Right renal pelvis (tissue), 4 donors: ENCODE measurements around the gene WIPI1. TPM values are rescaled to one million over a fixed set of nuclear protein-coding genes. Genes with fewer than 3 reads are reported as not detected.

Source experiments
- DNase-seq, 4 donors: peaks; one replicate each; pipeline ENCODE4 v3.0.0-alpha.2; 2013; ENCODE audit warnings: low read depth in 4 of 4, low spot score in 3 of 4, missing footprints in 1 of 4
- polyA plus RNA-seq, 4 donors: library from polyadenylated mRNA; unstranded; fragments of 120-200 nt; gene quantifications; one replicate each; pipeline ENCODE4 v1.2.1, GENCODE V29; 2013; ENCODE audit not compliant: insufficient read length in 4 of 4

The WIPI1 gene
- polyA plus RNA-seq, 4 donors, result 21.1 to 26.4 (median 23.1) TPM

DNA sequence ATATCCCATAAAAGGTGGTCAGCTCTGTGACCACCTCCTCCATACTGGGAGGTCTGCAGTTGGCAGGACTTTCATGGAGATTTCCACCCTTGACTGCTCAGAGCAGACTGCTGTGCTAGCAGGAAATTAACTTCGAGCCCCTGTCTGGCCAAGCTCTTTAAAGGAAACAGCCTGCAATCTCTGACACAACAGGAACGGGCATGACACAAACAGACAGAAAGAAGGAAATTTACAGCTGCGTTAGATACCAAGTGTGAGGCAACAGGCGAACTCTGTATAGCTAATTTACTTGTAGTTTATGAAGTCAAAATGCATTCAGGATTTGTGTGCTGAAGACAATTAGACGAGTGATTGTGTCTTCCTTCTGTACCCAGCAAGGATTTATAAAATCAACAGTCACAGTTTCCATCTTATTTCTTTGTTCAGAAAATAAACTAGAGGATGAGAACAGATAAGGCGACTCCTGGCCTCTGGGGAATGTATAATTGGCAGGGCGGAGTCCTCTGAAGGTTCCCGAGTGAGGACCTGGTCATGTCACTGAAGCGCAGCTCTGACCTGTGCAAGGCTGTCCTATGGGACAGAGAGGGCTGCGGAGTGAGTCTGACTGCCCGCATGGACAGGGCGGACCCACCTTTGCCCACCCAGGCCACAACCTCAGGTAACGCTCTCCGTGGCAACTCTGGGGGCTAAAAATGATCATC is 16.1 kb downstream of the WIPI1 start:
- no peak for DNase-seq

DNA sequence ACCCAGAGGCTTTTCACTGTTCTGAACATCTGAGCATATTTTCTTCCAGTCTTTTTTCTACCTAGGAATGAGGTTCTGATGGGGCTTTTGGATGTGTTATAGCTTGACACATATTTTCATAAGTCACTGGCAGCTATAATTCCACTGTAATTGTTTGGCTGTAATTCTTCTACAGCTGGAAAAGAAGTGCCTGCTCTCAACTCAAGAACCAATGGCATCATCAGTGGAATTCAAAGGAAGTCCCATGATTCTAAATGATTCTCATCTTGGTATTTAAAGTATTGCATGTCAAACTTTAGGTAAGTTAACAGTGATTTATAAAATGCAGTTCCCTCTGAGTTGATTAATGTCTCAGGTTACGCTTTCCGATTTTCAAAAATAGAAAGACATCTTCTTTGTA is 16.8 kb downstream of the WIPI1 start:
- no peak for DNase-seq

DNA sequence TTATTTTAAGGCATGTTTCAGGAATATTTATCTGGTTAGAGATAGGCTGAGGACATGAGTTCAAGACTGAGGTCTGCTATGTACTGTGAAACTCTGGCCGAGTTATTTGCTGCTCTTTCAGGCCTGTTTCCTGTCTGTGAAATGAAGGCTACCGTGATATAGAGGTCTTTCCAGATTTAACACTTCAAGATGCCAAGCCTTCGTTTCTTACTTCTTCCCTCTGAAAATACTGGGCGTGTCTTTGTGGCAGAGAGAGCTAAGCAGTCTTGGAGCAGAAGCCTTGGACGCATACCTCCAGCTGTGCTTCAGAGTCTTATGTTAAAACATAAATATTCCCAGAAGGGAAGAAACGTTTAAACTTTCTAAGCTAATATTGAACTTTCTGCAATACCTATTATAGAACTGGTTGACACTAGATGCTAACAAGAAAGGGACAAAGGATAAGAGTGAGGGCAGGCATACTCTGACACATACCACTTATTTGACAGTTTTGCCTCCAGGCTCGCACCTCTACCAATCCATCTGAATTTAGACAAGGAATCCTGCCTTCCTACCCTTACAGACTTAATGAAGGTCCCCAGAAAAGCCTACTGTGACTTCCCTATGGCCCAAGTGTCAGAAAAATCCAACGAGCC is 17.5 kb downstream of the WIPI1 start:
- no peak for DNase-seq

GRCh38 chr17:68437979-68438822 is 19.1 kb downstream of the WIPI1 start:
- DNase-seq, result no peak

- DNase-seq, result peak in 2 of 4 donors; percentile 56 to 58
These were observed 21.1 kb downstream of the WIPI1 start for GRCh38 chr17:68435876-68436842.

- DNase-seq, result no peak
These were observed 21.9 kb downstream of the WIPI1 start for GRCh38 chr17:68435361-68435760.

DNA sequence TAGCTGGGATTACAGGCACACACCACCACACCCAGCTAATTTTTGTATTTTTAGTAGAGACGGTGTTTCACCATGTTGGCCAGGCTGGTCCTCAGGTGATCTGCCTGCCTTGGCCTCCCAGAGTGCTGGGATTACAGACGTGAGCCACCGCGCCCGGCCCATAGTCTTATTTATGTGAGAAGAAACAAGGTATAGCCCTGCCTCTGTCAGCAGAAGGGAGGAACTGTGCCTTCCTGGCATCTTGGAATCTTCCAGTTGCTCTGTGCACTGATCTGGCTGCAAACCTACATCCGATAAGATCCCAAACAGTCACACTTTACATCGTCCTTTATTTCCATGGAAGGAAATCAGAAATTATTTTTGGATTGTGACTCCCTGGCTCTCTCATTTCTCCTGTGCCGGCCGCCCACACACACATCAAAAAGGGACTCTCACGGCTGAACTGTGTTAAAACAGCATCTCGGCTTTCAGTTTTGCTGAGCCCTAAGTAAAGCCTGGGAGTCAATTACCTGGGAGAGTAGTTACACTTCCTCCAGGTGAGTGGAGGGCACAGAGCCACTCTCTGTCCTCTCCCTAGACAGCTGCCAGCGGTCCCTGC is 23.3 kb downstream of the WIPI1 start:
- DNase-seq, result no peak

DNA sequence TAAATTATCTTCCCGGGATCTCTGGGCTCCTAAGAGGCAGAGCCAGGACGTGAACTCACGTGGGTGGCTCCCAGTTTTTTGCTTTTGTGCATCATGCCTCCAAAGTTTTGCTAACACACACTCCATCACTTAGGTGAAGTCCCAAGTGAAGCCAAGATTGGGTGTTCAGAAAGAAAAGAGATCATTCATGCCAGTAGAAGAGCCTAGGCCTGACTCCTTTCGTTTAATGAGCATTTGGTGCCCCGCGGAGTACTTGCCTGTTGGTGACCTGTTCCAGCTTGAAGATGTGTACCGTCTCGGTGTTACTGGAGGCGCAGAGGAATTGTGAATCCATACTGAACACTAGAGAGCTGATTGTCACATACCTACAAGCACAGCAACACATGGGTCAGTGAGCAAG is 24.1 kb downstream of the WIPI1 start:
- DNase-seq, result no peak

DNA sequence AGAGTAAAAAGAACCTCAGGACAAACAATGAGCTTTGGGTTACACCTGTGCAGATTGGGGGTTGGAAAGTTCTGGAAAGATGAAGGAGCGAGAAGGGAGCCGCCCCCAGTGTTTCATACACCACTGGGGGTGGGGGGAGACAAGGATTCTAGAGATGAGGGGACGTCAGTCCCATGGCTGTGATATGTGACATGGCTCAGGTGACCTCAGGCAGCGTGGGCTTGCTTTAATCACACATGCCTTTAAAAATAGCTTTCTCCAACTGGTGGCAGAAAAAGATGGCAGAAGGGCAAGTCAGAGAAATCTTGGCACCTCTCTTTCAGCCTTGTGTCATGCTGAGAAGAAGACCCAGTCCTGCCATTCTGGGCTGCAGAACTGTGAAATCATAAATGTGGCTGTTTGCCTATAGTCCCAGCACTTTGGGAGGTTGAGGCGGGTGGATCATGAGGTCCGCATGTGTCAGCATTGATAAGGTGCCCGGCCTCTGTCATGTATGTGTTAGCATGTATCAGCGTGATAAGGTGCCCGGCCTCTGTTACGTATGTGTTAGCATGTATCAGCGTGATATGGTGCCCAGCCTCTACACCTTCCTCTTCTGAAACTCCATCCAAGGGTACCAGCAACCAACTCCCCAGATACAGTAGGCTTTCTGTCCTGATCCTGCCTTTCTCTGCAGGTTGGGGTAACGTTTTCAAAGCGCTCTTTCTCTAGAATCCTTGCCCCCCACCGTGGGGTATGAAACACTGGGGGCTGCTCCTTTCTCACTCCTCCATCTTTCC is 25.0 kb downstream of the WIPI1 start:
- DNase-seq, result no peak

DNA sequence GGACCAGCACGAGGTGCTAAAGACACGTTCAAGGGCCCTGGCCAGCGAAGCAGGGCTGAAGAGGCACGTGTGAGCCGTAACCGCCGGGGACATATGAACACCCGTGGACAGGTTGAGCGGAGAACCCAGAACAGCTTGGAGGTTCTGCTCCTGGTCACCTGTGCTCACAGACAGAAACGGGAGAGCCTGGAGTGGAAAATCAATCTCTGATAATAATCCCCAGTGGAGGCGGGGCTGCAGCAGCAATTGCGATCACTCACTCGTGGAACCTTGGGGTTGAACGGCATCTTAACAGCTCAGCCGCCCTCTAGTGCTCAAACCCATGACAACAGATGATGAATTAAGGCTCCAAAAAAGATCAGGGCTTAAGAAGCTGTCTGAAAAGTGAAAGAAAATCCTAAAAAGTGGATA is 25.6 kb downstream of the WIPI1 start:
- peak in 1 of 4 donors; percentile 43 for DNase-seq

- no peak for DNase-seq
These were observed 26.2 kb downstream of the WIPI1 start for GRCh38 chr17:68431045-68431608.

DNA sequence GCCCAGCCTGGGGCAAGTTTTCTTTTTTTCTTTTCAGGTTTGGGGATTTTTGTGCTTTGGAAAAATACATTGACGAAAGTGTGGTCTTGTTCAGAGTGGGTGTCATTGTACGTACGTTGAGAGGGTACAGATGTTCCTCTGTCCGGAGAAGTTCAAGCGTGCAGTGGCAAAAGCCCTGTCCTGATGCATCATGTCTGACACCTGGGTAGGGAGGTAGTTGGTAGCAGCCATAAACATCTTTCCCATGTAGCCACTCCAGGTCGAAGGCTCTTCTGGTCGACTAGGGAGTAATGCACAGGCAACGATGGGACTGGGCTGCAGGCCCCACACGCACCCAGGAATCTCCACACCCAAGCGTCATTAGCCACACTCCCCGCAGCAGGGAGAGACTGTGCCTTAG is 27.4 kb downstream of the WIPI1 start:
- DNase-seq, result no peak

DNA sequence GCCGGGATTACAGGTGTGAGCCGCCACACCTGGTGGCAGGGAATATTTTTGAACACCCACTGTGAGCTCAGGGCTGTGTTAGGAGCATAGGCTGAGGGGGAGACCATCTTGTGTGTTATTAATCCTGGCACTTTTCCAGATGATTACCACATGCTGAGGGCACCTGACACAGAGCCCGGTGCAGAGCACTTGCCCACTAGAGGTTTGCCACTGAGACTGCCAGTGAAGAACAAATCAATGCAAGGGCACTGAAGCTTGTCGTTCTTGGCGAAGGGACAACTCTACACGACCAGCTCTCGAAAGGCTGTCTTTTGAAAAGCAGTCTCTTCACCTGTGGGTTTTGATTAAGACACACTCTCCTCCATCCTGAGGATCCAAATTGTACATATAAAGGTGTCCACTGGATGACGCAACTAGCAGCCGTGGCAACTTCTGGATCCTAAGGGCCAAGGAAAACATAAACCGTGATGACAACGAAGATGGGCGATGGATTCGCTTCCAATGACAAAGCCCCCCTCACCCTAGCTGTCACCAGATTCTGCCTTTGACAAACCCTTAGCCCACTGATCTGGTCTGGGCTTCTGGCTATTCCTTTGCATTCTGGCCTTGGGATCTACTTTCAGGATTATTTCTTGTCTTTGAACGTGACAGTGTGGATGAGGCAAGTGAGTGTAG is 28.7 kb downstream of the WIPI1 start:
- DNase-seq, result no peak

DNA sequence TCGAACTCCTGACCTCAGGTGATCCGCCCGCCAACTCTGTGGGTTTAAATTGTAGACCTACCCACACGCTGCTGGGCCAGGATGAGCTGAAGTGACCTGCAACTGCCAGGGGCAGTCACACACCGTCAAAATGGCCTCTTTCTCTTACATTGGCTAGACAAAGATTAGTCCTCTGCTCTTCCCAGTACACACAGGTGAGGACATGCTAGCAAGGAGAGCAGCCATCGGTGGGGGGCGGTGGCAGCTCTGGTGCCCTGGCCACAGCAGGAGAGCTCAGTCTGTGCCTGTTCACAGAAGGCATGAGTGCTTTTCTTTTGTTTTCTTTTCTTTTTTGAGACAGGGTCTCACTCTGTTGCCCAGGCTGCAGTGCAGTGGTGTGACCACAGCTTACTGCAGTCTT is 29.7 kb downstream of the WIPI1 start:
- DNase-seq, result no peak

GRCh38 chr17:68425979-68426378 is 31.3 kb downstream of the WIPI1 start:
- DNase-seq, result no peak

GRCh38 chr17:68424861-68425260 is 32.4 kb downstream of the WIPI1 start:
- DNase-seq, result no peak

- no peak for DNase-seq
These were observed 33.1 kb downstream of the WIPI1 start for GRCh38 chr17:68424203-68424602.

DNA sequence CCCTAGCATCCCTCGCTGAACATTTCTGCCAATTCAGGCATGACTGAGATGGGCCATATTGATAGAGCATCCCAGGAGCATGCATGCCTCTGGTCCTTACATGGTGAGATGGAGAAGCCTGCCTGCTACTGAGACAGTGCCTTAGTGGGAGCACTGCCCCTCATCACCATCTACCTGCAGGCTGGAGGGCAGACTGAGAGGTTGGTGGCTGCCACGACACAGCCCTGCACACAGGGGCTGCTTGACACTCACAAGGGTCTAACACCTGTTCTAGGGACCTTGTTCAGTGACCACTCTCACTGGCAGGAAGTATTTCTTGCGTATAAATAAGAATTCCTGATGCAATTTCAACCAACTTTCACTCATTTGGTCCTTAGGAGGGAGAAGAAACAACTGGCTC is 34.0 kb downstream of the WIPI1 start:
- DNase-seq, result no peak
